GM19099 (cell line): ENCODE measurements around the gene SYNJ2.

Experiments
- POLR2A ChIP-seq: IDR thresholded peaks from 3 replicates; pipeline ENCODE4 v1.6.1; 2011; ENCODE audit warnings: low read depth; ENCODE audit not compliant: insufficient read length; ENCODE audit errors: extremely low read depth

The SYNJ2 gene

GRCh38 chr6:158021814-158022748, 40.4 kb downstream of the SYNJ2 start:
- TF ChIP-seq POLR2A, result no peak

GRCh38 chr6:158022749-158023596, 41.3 kb downstream of the SYNJ2 start:
- no peak for TF ChIP-seq POLR2A

DNA sequence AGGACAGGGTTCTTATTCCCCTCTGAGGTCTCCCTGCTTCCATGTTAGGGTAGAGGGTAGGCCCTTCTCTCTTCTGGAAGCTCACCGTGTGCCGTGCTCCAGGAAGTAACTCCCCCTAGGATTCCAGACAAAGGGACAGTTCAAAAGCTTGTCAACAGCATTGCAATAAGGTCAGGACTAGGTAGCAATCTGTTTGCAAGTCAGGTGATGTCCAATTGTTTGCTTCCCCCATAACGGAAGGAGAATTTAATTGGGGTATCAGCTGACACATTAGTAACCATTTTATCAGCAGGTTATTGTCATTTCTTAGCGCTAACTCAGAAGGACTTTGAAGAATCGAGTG, 41.9 kb downstream of the SYNJ2 start:
- no peak for TF ChIP-seq POLR2A

DNA sequence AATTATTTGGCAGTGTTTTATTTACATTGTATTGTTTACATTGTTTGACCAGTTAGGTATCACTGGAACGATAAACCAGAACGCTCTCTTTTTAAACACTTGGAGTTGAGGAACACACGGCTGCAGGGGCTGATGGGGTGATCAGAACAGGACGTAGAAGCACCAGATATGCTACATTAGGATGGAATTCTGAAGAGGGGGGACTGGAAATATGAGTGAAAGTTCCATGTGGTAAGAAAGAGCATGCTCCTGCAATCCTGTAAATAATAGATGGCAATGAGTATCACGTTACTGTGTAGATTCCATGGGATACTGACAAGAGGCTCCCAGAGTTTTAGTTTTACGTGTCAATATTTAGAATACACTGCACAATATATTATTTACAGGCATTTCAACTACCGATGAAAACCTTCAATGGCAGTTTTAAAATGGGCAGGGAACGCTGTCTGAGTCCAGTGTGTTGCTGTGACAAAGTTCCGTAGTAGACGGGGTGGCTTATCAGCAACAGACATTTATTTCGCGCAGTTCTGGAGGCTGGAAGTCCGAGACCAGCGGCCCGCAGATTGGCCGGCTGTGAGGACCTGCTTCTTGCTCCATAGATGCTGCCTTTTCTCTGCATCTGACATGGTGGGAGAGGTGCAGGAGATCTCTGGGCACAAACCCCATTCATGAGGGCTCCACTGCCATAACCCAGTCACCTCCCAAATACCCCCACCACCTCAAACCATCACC, 43.1 kb downstream of the SYNJ2 start:
- TF ChIP-seq POLR2A, result no peak

GRCh38 chr6:158026054-158026900, 44.6 kb downstream of the SYNJ2 start:
- TF ChIP-seq POLR2A, result no peak

- no peak for TF ChIP-seq POLR2A
These were observed 45.4 kb downstream of the SYNJ2 start for GRCh38 chr6:158026901-158027589.

GRCh38 chr6:158027590-158028285, 46.1 kb downstream of the SYNJ2 start:
- TF ChIP-seq POLR2A, result no peak

- no peak for TF ChIP-seq POLR2A
These were observed 46.8 kb downstream of the SYNJ2 start for GRCh38 chr6:158028421-158028820.

GRCh38 chr6:158028876-158029275, 47.2 kb downstream of the SYNJ2 start:
- no peak for TF ChIP-seq POLR2A

DNA sequence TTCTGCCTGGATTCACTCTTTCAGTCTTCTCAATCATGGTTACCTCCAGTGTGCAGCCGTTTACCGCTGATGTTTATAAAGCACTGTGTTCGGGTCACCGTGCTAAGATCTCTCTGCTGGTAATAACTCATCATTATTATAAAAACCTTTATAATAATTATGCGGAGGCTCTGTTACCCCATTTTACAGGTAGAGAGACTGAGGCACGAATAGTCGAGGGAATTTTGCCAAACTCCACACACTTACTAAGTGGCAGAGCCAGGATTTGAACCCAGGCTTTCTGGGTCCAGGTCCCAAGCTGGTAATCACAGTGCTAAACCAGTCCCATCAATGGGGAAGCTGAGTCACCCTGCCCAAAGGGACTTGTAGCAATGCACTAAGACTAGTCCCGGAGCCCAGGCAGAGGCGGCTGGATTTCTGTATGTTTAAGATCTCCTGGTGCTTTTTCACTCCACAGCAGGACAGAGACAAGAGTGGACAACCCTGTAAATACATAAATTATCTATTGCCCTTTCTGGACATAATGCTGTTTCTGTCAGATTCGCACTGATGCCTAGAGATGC, 48.1 kb downstream of the SYNJ2 start:
- no peak for TF ChIP-seq POLR2A

- TF ChIP-seq POLR2A, result no peak
These were observed 49.0 kb downstream of the SYNJ2 start for GRCh38 chr6:158030380-158031300.

DNA sequence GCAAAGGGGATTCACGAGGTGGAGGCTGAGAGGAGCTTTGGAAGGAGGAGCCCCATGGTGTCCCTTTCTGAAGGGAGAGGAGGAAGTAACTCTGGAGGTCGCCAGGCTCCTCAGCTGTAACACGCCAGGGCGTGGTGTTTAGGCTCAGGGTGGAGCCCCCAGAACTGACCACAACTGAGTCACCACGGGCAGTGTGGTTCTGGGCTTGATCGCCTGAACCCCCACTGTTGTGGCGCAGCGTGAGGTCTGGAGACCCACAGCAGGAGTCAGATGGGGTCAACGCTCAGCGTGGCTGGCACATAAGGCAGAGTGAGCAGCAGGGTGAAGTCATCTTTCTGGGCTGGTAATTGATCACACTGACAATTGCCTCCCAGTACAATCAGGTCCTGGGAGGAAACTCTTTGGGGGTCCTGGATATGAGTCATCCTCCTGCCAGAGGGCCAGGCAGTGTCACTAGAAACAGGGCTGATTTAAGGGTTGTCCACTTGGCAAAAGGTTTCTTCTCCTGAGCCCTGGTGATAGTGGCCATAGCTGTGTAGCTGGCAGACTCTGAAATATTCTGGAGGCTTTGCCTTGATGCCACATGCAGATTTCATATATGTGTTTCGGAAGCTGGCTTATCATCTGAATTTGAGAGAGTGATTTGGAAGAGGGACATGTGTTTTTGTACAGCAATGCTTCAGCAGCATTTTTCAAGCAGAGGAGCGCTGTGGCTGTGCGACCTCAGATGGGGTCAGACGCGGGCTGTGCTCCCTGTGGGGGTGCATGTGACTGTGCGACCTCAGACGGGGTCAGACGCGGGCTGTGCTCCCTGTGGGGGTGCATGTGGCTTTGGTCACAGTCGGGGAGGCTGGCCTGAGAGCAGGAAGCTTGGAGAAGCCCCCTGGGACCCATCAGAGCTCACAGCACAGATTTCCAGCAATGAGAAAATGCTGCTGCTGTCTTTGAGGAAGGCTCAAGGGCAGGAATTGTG, 50.0 kb downstream of the SYNJ2 start:
- TF ChIP-seq POLR2A, result no peak
